ENCODE data around the gene PPP2R2B.

The PPP2R2B gene

GRCh38 chr5:146695646-146696045 lies 182.9 kb downstream of the PPP2R2B start:
- FAIRE-seq: no peak

- FAIRE-seq: no peak
These were observed 187.6 kb downstream of the PPP2R2B start for GRCh38 chr5:146690880-146691355.

- FAIRE-seq: no peak
These were observed 190.9 kb downstream of the PPP2R2B start for GRCh38 chr5:146687630-146688029.

GRCh38 chr5:146683861-146684260 lies 194.7 kb downstream of the PPP2R2B start:
- FAIRE-seq: no peak

GRCh38 chr5:146682899-146683532 lies 195.5 kb downstream of the PPP2R2B start:
- no peak for FAIRE-seq

GRCh38 chr5:146681585-146682105 lies 196.9 kb downstream of the PPP2R2B start:
- FAIRE-seq: no peak

GRCh38 chr5:146680846-146681584 lies 197.5 kb downstream of the PPP2R2B start:
- no peak for FAIRE-seq

GRCh38 chr5:146675636-146676035 lies 202.9 kb downstream of the PPP2R2B start:
- FAIRE-seq: no peak

GRCh38 chr5:146672866-146673265 lies 205.7 kb downstream of the PPP2R2B start:
- FAIRE-seq: no peak

GRCh38 chr5:146671561-146672295 lies 206.8 kb downstream of the PPP2R2B start:
- FAIRE-seq: no peak

GRCh38 chr5:146669656-146670055 lies 208.9 kb downstream of the PPP2R2B start:
- no peak for FAIRE-seq

- FAIRE-seq: no peak
These were observed 210.8 kb downstream of the PPP2R2B start for GRCh38 chr5:146667633-146668272.

GRCh38 chr5:146662229-146662628 lies 216.3 kb downstream of the PPP2R2B start:
- FAIRE-seq: no peak

- FAIRE-seq: no peak
These were observed 218.1 kb downstream of the PPP2R2B start for GRCh38 chr5:146660376-146660960.

GRCh38 chr5:146659961-146660360 lies 218.6 kb downstream of the PPP2R2B start:
- FAIRE-seq: no peak

GRCh38 chr5:146656703-146657102 lies 221.9 kb downstream of the PPP2R2B start:
- no peak for FAIRE-seq

- FAIRE-seq: no peak
These were observed 225.0 kb downstream of the PPP2R2B start for GRCh38 chr5:146653560-146653959.

- FAIRE-seq: no peak
These were observed 226.0 kb downstream of the PPP2R2B start for GRCh38 chr5:146652547-146652946.

GRCh38 chr5:146647656-146648199 lies 230.8 kb downstream of the PPP2R2B start:
- no peak for FAIRE-seq

GRCh38 chr5:146646441-146646840 lies 232.1 kb downstream of the PPP2R2B start:
- no peak for FAIRE-seq

GRCh38 chr5:146645342-146645741 lies 233.2 kb downstream of the PPP2R2B start:
- no peak for FAIRE-seq

GRCh38 chr5:146644831-146645230 lies 233.7 kb downstream of the PPP2R2B start:
- no peak for FAIRE-seq

All from colon (tissue), 2 donors.